ENCODE data around the gene CTSD. TPM values are rescaled to one million over a fixed set of nuclear protein-coding genes. Genes with fewer than 3 reads are reported as not detected.

The CTSD gene
- polyA plus RNA-seq, 2 of the 4 experiments (the other 2 are of a cell fraction), result 74.0 to 310 TPM

GRCh38 chr11:1766719-1767398 is 3.1 kb upstream of the CTSD start:
- H3K4me3 ChIP-seq, result no peak overlapping the region
- peak overlapping the region in 1 of 2 experiments; percentile 99; a peak in 4 of 6 replicates for H3K27ac ChIP-seq
- 94% methylated on average over 15 of the region's 22 CpGs for WGBS (ENCODE audit: missing lambda C conversion rate)
- DNase-seq (ENCODE audit: low read depth in 1 of 2, low spot score in 1 of 2) (no peak), ATAC-seq (no peak), FAIRE-seq (no peak)
- no peaks in the 10 kb centered on the region for H3K9me3 ChIP-seq
- ChIA-PET POLR2A (no interaction called here), CTCF (interaction anchor here (1.1 to 1.9 kb wide), 4 partner anchors 65 to 383 kb away, joined by 3 to 11 read pairs (median 4); no protein-coding TSS in a partner anchor)
- no peak overlapping the region for H3K4me2 ChIP-seq
- no peak for TF ChIP-seq CHD2 (IDR thresholded peaks at IDR 0.05; ENCODE audit: low read length, partially characterized antibody)
- TF ChIP-seq CHD4 (IDR thresholded peaks at IDR 0.05; ENCODE audit: borderline replicate concordance), result no peak
- TF ChIP-seq KDM1A (IDR thresholded peaks at IDR 0.05; ENCODE audit: low read depth), result no peak
- TF ChIP-seq EHF (CRISPR knock-in tag; IDR thresholded peaks at IDR 0.05), result no peak
- no peak for TF ChIP-seq REST (IDR thresholded peaks at IDR 0.05)
- TF ChIP-seq EHMT2 (IDR thresholded peaks at IDR 0.05; ENCODE audit: low read depth), result no peak
- no peak for TF ChIP-seq TP53 (CRISPR knock-in tag; IDR thresholded peaks at IDR 0.05)
- TF ChIP-seq ESRRA (IDR thresholded peaks at IDR 0.05; ENCODE audit: borderline replicate concordance, low read length), result no peak
- no peak for TF ChIP-seq PBX3 (IDR thresholded peaks at IDR 0.05)
- TF ChIP-seq HEYL (CRISPR knock-in tag; IDR thresholded peaks at IDR 0.05), result no peak
- peaks cover 33% of the 10 kb centered on the region for H3K4me1 ChIP-seq

- no peak for DNase-seq (ENCODE audit: low read depth in 1 of 2, low spot score in 1 of 2)
- peaks cover 33% of the 10 kb centered on the region for H3K4me1 ChIP-seq
- CTCF ChIA-PET, result interaction anchor here (0.6 to 2.7 kb wide), 6 partner anchors 35 to 384 kb away, joined by 3 to 11 read pairs (median 4); no protein-coding TSS in a partner anchor
- peak overlapping the region in 1 of 2 experiments; percentile 99; a peak in 3 of 6 replicates for H3K27ac ChIP-seq
- no peak overlapping the region for H3K4me3 ChIP-seq
- H3K4me2 ChIP-seq, result no peak overlapping the region
- no peak for FAIRE-seq
- no peaks in the 10 kb centered on the region for H3K9me3 ChIP-seq
- no peak for ATAC-seq
- POLR2A ChIA-PET, result no interaction called here
- 90% methylated on average over 27 of the region's 28 CpGs for WGBS (ENCODE audit: missing lambda C conversion rate)
- TF ChIP-seq CBX8 (IDR thresholded peaks at IDR 0.05) (no peak), PHF8 (IDR thresholded peaks at IDR 0.05; ENCODE audit: borderline replicate concordance, low read depth) (no peak), HOXB13 (CRISPR knock-in tag; IDR thresholded peaks at IDR 0.05; ENCODE audit: low read depth) (no peak), TP53 (CRISPR knock-in tag; IDR thresholded peaks at IDR 0.05) (no peak)
These were observed 2.4 kb upstream of the CTSD start for GRCh38 chr11:1765871-1766718.

DNA sequence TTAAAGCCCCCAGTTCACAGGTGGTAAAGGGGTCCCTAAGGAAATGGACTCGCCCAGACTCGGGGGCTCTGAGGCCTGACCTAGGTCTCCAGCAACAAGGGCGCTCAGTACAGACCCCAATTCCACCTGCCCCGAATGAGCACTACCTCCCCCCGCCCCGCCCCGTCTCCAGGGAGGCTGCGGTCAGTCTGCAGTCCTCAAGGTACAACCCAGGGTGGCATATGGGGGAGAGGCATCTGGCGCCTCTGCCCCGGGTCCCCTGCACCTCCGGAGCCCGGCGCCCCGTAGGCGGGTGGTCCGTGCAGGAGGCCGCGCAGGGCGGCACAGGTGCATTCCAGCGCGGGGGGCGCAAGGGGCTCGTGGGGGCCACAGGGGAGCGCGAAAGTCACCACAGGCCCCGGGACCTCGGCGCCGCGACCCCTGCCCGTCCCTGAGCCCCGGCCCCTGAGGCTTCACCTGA is 361 bp downstream of the CTSD start:
- H3K4me1 ChIP-seq, result peaks cover 37% of the 10 kb centered on the region
- no peak for FAIRE-seq
- H3K9me3 ChIP-seq, result no peaks in the 10 kb centered on the region
- POLR2A ChIA-PET, result interaction anchor here (1.0 to 1.6 kb wide), 5 partner anchors 8 to 69 kb away, joined by 3 to 13 read pairs (median 8); no protein-coding TSS in a partner anchor
- peak overlapping the region; percentile 87 for H3K4me2 ChIP-seq
- WGBS (ENCODE audit: missing lambda C conversion rate), result no CpG with 5 or more reads among the region's 32 CpGs
- H3K27ac ChIP-seq, result peak overlapping the region; percentile 96 to 97
- peak overlapping the region; percentile 100 for H3K4me3 ChIP-seq
- TF ChIP-seq EP300 (IDR thresholded peaks at IDR 0.05), result no peak
- TF ChIP-seq ESRRA (IDR thresholded peaks at IDR 0.05; ENCODE audit: borderline replicate concordance, low read length), result no peak
- TF ChIP-seq USF2 (IDR thresholded peaks at IDR 0.05), result no peak
- no peak for TF ChIP-seq RAD21 (conservative IDR thresholded peaks at IDR 0.05 in 1 of 2, IDR thresholded peaks at IDR 0.05 in 1 of 2)
- peak; percentile 79 for TF ChIP-seq KDM5A (IDR thresholded peaks at IDR 0.05)
- ATAC-seq, result peak; percentile 25 to 39; a peak in 5 of 6 replicates
- CTCF ChIA-PET, result interaction anchor here (1.5 to 4.0 kb wide), 7 partner anchors 10 to 70 kb away, joined by 4 to 29 read pairs (median 7); no protein-coding TSS in a partner anchor
- DNase-seq (ENCODE audit: low read depth in 1 of 2, low spot score in 1 of 2), result no peak

Measured in A549 (cell line).